MM.1S (cell line): ENCODE results near the gene MACROD2.

ENCODE experiments used
- EZH2 ChIP-seq: fragments of 300-600 bp; sonication (generic); optimal IDR thresholded peaks from 2 replicates; pipeline ENCODE3; 2017; ENCODE audit warnings: low read depth, mild to moderate bottlenecking, antibody characterized with exemption, low read length, mixed read lengths
- EZH2phosphoT487 ChIP-seq: fragments of 300-600 bp; sonication (generic); IDR thresholded peaks from 2 replicates; pipeline ENCODE4 v1.6.1; 2018; ENCODE audit warnings: antibody characterized with exemption, low read length
- TF ChIP-seq, protein P1 (sequence below): fragments of 300-600 bp; sonication (generic); IDR thresholded peaks from 2 replicates; pipeline ENCODE4 v1.5.1; 2016; ENCODE audit warnings: antibody characterized with exemption, low read length, mixed read lengths

DNA sequence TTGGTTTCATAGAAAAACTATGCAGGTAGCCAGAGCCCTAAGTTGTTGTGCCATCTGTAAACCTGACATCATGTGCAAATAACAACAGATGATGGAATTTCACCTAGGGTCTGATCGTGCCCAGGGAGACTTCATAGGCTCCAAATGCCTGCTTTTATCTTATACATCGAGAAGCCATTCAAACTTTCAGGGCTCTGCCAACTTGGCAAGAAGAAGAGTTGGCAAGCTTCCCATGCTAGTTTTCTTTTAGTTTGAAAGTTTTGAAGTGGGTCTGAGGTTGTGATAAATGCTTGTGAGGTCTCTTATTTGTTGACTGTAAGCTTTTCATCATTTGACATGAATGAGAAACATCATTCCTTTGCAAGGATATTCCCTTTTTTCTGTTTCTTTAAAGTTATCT lies 517.5 kb downstream of the MACROD2 start:
- TF ChIP-seq, protein P1, sequence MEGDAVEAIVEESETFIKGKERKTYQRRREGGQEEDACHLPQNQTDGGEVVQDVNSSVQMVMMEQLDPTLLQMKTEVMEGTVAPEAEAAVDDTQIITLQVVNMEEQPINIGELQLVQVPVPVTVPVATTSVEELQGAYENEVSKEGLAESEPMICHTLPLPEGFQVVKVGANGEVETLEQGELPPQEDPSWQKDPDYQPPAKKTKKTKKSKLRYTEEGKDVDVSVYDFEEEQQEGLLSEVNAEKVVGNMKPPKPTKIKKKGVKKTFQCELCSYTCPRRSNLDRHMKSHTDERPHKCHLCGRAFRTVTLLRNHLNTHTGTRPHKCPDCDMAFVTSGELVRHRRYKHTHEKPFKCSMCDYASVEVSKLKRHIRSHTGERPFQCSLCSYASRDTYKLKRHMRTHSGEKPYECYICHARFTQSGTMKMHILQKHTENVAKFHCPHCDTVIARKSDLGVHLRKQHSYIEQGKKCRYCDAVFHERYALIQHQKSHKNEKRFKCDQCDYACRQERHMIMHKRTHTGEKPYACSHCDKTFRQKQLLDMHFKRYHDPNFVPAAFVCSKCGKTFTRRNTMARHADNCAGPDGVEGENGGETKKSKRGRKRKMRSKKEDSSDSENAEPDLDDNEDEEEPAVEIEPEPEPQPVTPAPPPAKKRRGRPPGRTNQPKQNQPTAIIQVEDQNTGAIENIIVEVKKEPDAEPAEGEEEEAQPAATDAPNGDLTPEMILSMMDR = no peak
- TF ChIP-seq EZH2phosphoT487 = no peak
- TF ChIP-seq EZH2 = no peak
